Osteoblast (primary cell): ENCODE results near the gene ACTG2. TPM values are rescaled to one million over a fixed set of nuclear protein-coding genes. Genes with fewer than 3 reads are reported as not detected.

Experiments used
- DNase-seq: peaks from one replicate; pipeline ENCODE4 v3.0.0; 2011; ENCODE audit warnings: low spot score, mixed read lengths; ENCODE audit not compliant: insufficient read length; ENCODE audit errors: missing footprints
- H2AFZ ChIP-seq: 2 replicates; pipeline ENCODE4 v1.6.0; 2011; ENCODE audit warnings: mild to moderate bottlenecking, low read length
- H3K27ac ChIP-seq: 2 replicates; pipeline ENCODE4 v1.5.1; 2011; ENCODE audit warnings: mild to moderate bottlenecking, low read depth, low read length, moderate library complexity
- H3K27me3 ChIP-seq: 2 replicates; pipeline ENCODE4 v1.6.0; 2012; ENCODE audit warnings: mild to moderate bottlenecking, control low read depth, inconsistent platforms, low read length, moderate library complexity; ENCODE audit not compliant: insufficient read depth
- H3K36me3 ChIP-seq: 2 replicates; pipeline ENCODE4 v1.5.1; 2011; ENCODE audit warnings: mild to moderate bottlenecking, low read length, control low read depth, moderate library complexity; ENCODE audit not compliant: insufficient read depth
- H3K4me1 ChIP-seq: 2 replicates; pipeline ENCODE4 v1.5.1; 2011; ENCODE audit warnings: mild to moderate bottlenecking, low read length, control low read depth, moderate library complexity; ENCODE audit not compliant: insufficient read depth
- H3K4me2 ChIP-seq: 2 replicates; pipeline ENCODE4 v1.6.0; 2011; ENCODE audit warnings: mild to moderate bottlenecking, low read length; ENCODE audit not compliant: insufficient read depth
- H3K4me3 ChIP-seq: fragments of 200-600 bp; sonication (generic); 3 replicates; pipeline ENCODE4 v1.5.1; 2012; ENCODE audit warnings: mild to moderate bottlenecking, low read length, inconsistent platforms; ENCODE audit not compliant: insufficient read depth
- H3K79me2 ChIP-seq: 2 replicates; pipeline ENCODE4 v1.6.0; 2012; ENCODE audit warnings: mild to moderate bottlenecking, low read length, control low read depth, inconsistent platforms; ENCODE audit not compliant: insufficient read depth
- H3K9me3 ChIP-seq: 2 replicates; pipeline ENCODE4 v1.5.1; 2011; ENCODE audit warnings: low read depth, low read length, control low read depth
- H4K20me1 ChIP-seq: 2 replicates; pipeline ENCODE4 v1.6.0; 2012; ENCODE audit warnings: mild to moderate bottlenecking, low read length, control low read depth; ENCODE audit not compliant: insufficient read depth
- total RNA-seq: library from RNA; depleted of rRNA; stranded (reverse); fragments of >200 nt; gene quantifications from 2 replicates; pipeline ENCODE4 v1.2.3, GENCODE V29; 2012
- TF ChIP-seq, protein P1 (sequence below): IDR thresholded peaks from 2 replicates; pipeline ENCODE4 v1.5.1; 2011; ENCODE audit warnings: mild to moderate bottlenecking, low read depth, low read length, moderate library complexity; ENCODE audit errors: extremely low read depth

Gene ACTG2
- total RNA-seq, 1 donor = 0.72 TPM

DNA sequence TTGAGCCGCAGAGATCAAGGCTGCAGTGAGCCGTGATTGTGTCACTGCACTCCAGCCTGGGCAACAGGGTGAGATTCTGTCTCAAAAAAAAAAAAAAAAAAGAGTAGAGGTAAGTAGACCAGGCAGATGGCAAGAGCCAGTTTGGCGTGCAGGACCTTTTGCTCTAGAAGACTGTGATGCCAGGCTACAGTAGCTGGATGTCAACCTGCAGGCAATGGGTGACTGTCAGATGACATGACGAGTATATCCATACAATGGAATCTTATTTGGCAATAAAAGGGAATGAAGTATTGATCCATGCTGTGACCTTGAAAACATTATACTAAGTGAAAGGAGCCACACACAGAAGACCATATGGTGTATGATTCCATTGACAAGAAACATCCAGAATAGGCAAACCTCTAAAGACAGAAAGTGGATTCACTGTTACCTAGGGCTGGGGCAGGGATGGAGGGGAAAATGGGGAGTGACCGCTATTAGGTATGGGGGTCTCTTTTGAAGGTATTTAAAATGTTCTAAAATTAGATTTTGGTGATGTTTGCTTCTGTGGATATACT, 22.7 kb downstream of the ACTG2 start:
- no peaks in the 10 kb centered on the region for H4K20me1 ChIP-seq
- H3K36me3 ChIP-seq = no peaks in the 10 kb centered on the region
- no peaks in the 10 kb centered on the region for H3K9me3 ChIP-seq
- no peak overlapping the region for H3K4me3 ChIP-seq
- TF ChIP-seq, protein P1, sequence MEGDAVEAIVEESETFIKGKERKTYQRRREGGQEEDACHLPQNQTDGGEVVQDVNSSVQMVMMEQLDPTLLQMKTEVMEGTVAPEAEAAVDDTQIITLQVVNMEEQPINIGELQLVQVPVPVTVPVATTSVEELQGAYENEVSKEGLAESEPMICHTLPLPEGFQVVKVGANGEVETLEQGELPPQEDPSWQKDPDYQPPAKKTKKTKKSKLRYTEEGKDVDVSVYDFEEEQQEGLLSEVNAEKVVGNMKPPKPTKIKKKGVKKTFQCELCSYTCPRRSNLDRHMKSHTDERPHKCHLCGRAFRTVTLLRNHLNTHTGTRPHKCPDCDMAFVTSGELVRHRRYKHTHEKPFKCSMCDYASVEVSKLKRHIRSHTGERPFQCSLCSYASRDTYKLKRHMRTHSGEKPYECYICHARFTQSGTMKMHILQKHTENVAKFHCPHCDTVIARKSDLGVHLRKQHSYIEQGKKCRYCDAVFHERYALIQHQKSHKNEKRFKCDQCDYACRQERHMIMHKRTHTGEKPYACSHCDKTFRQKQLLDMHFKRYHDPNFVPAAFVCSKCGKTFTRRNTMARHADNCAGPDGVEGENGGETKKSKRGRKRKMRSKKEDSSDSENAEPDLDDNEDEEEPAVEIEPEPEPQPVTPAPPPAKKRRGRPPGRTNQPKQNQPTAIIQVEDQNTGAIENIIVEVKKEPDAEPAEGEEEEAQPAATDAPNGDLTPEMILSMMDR = no peak
- no peak overlapping the region for H3K27ac ChIP-seq
- no peaks in the 10 kb centered on the region for H3K4me1 ChIP-seq
- H2AFZ ChIP-seq = no peak overlapping the region
- H3K4me2 ChIP-seq = no peak overlapping the region
- peaks cover 39% of the 10 kb centered on the region for H3K27me3 ChIP-seq
- H3K79me2 ChIP-seq = no peaks in the 10 kb centered on the region
- no peak for DNase-seq

DNA sequence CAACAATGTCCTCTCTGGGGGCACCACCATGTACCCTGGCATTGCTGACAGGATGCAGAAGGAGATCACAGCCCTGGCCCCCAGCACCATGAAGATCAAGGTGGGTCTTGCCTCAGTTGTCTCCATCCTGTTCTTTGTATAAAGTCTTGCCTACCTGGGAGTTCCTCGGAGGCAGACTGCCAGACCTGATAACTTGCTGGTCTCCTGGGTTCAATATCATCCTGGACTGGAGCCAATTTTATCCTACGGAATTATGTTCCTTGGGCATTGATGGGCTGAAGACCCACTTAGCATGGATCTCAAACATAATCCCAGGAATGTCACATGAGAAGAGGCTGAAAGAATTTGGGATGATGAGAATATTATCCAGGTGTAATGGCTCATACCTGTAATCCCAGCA, 23.9 kb downstream of the ACTG2 start:
- H3K27ac ChIP-seq = no peak overlapping the region

DNA sequence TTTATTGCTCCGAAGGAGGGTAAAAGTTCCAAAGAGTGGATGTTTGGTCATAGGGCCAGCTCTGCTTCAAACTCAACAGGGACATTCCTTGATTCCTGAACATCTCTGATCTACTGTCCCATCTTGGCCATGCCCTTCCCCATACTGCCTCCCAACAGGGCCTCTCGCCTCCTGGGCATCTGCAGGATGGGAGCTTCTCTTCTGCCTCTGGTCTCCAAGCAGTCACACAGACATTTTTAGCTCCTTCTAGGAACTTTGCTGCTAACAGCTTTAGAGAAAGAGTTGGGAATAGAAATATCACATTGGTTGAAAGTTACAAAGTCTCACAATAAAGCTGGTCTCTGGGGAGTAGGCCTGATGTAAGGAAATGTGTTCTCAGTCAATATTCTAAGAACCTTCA, 24.5 kb downstream of the ACTG2 start:
- DNase-seq = no peak
- Histone ChIP-seq H3K27ac (no peak overlapping the region), H4K20me1 (no peaks in the 10 kb centered on the region), H3K4me2 (no peak overlapping the region), H3K4me1 (no peaks in the 10 kb centered on the region), H2AFZ (no peak overlapping the region), H3K27me3 (peaks cover 52% of the 10 kb centered on the region), H3K4me3 (no peak overlapping the region), H3K79me2 (no peaks in the 10 kb centered on the region), H3K9me3 (no peaks in the 10 kb centered on the region), H3K36me3 (no peaks in the 10 kb centered on the region)
- TF ChIP-seq, protein P1 = no peak

More for the DNA sequence above, 23.9 kb downstream of the ACTG2 start:
- DNase-seq = no peak
- Histone ChIP-seq H3K4me2 (no peak overlapping the region), H4K20me1 (no peaks in the 10 kb centered on the region), H3K4me3 (no peak overlapping the region), H3K27me3 (peaks cover 46% of the 10 kb centered on the region), H3K36me3 (no peaks in the 10 kb centered on the region), H3K79me2 (no peaks in the 10 kb centered on the region), H3K4me1 (no peaks in the 10 kb centered on the region), H2AFZ (no peak overlapping the region), H3K9me3 (no peaks in the 10 kb centered on the region)
- TF ChIP-seq, protein P1 = no peak

DNA sequence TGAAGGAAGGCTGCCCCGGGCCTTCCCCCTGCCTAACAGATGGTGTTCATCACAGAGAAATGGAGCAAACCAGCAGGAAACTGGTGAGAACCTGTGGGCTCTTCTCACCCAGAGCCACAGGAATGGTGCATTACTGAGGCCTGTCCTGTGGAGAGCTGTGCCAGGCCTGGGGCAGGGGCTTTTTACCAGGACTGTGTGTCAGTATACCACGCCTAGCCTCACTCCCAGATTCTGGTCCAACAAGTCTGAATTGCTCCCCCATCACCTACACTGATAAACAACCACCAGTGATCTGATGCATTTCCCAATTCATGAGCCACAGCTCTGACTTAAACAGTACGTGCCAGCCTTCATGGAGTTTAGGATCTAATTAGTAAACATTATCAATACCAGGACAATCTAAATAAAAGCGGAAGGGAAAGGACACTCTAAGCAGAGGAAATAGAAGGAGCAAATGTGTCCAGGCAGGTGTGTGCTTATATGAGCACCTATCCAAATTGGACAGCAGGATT, 24.9 kb downstream of the ACTG2 start:
- Histone ChIP-seq H3K79me2 (no peaks in the 10 kb centered on the region), H3K4me3 (no peak overlapping the region), H2AFZ (no peak overlapping the region), H3K4me1 (no peaks in the 10 kb centered on the region), H3K27me3 (peaks cover 57% of the 10 kb centered on the region), H3K9me3 (no peaks in the 10 kb centered on the region), H4K20me1 (no peaks in the 10 kb centered on the region), H3K36me3 (no peaks in the 10 kb centered on the region), H3K4me2 (no peak overlapping the region), H3K27ac (no peak overlapping the region)
- TF ChIP-seq, protein P1 = no peak
- no peak for DNase-seq
